NB4 (cell line): Measurements from ENCODE around the gene ADD1.

Source experiments
- DNase-seq: peaks from one replicate; pipeline ENCODE4 v3.0.0; 2010; ENCODE audit warnings: low read depth
- H3K4me3 ChIP-seq: one replicate; pipeline ENCODE4 v1.5.1; 2011; ENCODE audit warnings: mild to moderate bottlenecking, low read depth, low read length, moderate library complexity
- MYC ChIP-seq: IDR thresholded peaks from 2 replicates; pipeline ENCODE4 v1.6.1; 2011; ENCODE audit warnings: low read depth, low read length
- POLR2A ChIP-seq: IDR thresholded peaks from 2 replicates; pipeline ENCODE4 v1.6.1; 2011; ENCODE audit warnings: mild to moderate bottlenecking; ENCODE audit not compliant: insufficient read length; ENCODE audit errors: extremely low read depth
- TF ChIP-seq, protein P1 (sequence below): IDR thresholded peaks from one replicate; pipeline ENCODE4 v1.5.1; 2012; ENCODE audit warnings: low read depth, low read length
- TF ChIP-seq, protein P2 (sequence below): IDR thresholded peaks from 2 replicates; pipeline ENCODE4 v1.6.1; 2011; ENCODE audit warnings: low read depth, low read length

ADD1 gene

DNA sequence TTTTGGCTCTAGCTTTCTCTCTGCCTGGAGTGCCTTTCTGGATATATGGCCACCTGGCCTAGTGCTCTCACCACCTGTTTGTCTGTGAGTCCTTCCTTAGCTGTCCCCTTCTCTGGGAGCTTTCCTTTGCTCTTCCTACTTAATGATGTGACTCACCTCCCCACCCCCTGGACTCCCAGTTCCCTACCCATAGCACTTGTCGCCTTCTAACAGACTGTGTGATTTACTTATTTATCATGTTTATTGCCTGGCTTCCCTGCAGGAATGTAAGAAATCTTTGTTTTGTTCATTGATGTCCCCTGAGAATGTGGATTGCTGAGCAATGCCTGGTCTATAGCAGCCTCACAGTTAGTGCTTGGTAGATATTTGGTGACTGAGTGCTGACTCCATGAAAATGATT is 18.9 kb downstream of the ADD1 start:
- H3K4me3 ChIP-seq, result no peak overlapping the region
- no peak for TF ChIP-seq MYC
- TF ChIP-seq, protein P1, sequence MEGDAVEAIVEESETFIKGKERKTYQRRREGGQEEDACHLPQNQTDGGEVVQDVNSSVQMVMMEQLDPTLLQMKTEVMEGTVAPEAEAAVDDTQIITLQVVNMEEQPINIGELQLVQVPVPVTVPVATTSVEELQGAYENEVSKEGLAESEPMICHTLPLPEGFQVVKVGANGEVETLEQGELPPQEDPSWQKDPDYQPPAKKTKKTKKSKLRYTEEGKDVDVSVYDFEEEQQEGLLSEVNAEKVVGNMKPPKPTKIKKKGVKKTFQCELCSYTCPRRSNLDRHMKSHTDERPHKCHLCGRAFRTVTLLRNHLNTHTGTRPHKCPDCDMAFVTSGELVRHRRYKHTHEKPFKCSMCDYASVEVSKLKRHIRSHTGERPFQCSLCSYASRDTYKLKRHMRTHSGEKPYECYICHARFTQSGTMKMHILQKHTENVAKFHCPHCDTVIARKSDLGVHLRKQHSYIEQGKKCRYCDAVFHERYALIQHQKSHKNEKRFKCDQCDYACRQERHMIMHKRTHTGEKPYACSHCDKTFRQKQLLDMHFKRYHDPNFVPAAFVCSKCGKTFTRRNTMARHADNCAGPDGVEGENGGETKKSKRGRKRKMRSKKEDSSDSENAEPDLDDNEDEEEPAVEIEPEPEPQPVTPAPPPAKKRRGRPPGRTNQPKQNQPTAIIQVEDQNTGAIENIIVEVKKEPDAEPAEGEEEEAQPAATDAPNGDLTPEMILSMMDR, result no peak
- no peak for TF ChIP-seq POLR2A
- TF ChIP-seq, protein P2, sequence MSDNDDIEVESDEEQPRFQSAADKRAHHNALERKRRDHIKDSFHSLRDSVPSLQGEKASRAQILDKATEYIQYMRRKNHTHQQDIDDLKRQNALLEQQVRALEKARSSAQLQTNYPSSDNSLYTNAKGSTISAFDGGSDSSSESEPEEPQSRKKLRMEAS, result no peak
- DNase-seq, result no peak

DNA sequence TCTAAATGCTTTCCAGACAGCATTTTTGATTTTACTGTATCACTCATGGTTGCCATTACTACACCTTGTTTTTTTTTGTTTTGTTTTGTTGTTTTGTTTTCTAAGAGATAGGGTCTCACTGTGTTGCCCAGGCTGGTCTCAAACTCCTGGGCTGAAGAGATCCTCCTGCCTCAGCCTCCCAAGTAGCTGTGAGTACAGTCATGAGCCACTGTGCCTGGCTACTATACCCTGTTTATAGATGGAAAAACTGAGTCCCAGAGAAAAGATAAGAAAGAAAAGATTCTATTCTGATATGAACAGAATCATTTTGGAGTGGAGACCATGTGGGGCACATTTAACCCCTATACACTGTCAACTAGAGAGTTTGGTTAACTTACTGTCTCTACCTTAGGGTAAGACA is 20.0 kb downstream of the ADD1 start:
- TF ChIP-seq, protein P2, result no peak
- no peak for TF ChIP-seq MYC
- TF ChIP-seq, protein P1, result no peak
- no peak overlapping the region for H3K4me3 ChIP-seq
- no peak for DNase-seq

DNA sequence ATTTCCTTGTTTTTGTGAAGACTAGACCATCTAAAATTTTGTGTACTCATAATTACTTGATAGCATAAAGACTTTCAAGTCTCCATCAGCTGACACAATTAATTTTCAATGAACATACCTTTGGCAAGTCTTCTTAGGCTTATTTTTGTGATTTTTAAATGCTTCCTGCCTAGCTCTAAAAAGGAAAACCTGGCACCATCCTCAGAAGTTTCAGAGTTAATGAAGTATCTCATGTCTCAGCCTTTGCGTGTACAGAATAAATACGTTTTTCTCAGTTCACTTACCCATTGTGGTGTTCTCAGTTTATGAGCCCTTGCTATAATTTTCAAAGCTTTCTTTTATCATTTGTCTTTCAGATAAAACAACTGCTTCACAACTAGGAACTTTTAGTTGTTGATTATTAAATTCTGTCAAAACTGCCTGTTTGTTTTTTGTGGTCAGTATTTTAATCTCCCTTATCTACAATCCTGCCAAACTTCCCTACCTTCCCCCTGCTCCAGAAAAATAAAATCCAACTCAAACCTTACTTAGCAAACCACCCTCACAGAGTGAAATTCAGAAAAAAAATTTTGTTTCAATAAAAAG is 21.6 kb downstream of the ADD1 start:
- no peak for DNase-seq
- H3K4me3 ChIP-seq, result no peak overlapping the region
- no peak for TF ChIP-seq MYC
- TF ChIP-seq, protein P1, result no peak
- TF ChIP-seq, protein P2, result no peak
- TF ChIP-seq POLR2A, result no peak

DNA sequence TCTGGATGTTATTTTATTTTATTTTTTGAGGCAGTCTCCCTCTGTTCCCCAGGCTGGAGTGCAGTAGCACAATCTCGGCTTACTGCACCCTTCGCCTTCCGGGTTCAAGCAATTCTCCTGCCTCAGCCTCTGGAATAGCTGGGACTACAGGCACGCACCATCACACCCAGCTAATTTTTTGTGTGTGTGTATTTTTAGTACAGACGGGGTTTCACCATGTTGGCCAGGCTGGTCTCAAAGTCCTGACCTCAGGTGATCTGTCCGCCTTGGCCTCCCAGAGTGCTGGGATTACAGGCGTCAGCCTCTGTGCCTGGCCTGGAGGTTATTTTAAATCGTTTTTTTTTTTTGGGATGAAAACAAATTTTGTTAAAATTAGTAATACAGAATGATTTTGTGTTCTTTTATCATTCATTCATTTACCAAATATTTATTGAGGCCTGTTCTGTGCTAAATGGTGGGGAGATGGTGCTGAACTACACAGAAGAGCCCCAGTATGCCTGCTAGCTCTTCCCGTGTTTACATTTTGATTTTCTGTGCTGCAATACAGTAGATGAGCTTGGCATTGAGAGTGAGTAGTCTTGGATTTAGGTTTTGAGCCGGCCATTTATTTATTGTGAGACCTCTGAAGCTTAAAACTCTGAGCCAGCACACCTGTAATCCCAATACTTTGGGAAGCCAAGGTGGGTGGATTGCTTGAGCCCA is 22.7 kb downstream of the ADD1 start:
- TF ChIP-seq, protein P1, result no peak
- TF ChIP-seq, protein P2, result no peak
- TF ChIP-seq MYC, result no peak
- no peak for TF ChIP-seq POLR2A
- H3K4me3 ChIP-seq, result no peak overlapping the region
- DNase-seq, result no peak

DNA sequence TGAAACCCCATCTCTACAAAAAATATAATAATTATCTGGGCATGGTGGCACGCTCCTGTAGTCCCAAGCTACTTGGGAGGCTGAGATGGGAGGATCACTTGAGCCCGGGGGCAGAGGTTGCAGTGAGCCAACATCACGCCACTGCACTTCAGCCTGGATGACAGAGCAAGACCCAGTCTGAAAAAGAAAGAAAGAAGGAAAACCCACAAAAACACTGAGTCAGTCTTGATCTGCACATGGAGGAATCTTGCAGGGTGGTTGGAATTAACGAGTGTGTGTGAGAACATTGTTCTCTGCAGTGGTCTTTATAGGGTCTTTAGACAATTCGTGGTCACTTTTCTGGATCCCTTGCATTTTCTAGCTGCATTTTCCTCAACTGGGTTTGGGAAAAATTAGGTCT is 23.2 kb downstream of the ADD1 start:
- H3K4me3 ChIP-seq, result no peak overlapping the region
- TF ChIP-seq MYC, result no peak
- no peak for TF ChIP-seq POLR2A
- TF ChIP-seq, protein P1, result no peak
- TF ChIP-seq, protein P2, result no peak
- no peak for DNase-seq
